Measurements from ENCODE around the gene ANKRD9. TPM values are rescaled to one million over a fixed set of nuclear protein-coding genes. Genes with fewer than 3 reads are reported as not detected.

ANKRD9 gene
- total and polyA plus RNA-seq, 2 of the 13 experiments (the other 11 are each of a cell fraction or from before 2014, with no cell fraction given) = 10.0 to 15.0 TPM

DNA sequence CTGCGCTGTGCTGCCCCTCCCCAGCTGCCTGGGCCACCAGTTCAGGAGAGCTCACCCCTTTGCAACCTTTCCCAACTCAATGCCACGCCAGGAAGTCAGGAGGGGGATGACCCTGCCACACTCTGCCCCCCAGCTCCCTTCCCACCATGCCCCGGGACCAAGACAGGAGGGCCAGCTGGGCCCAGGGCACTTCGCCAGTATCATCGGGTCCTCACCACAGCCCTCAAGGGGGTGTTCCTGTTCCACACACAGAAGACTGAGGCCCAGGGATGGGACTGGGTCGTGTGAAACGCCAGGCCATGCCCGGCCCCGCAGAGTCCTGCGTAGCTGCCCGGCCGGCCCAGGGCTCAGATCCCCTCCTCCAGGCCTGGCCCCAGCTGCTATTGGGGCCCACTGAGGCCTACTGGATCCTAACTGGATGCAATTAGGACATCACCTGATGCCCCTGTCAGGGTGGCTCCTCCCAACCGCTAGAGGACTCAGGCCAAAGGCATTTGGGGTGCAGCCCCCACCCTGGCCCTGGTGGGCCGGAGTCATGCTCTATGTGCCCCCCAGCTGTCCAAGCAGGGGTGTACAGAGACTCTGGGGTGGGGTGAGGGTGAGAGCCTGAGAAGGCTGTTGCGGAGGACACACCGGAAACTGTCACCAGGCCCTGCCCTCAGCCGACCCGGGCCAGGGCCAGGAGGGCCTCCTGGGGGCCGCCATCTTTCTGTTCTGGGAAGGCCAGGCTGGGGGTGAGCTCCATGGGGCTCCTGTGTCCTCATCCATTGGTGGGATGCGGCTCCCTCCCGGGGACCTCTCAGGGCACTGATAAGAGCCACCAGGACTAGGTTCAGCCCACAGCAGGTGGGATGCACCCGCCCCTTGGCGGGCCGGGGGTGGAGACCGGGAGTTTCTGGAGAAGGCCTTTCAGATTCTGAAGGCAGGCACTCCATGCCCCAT lies 29.3 kb upstream of the ANKRD9 start (continued):
- TF ChIP-seq ZBED4 (CRISPR knock-in tag; IDR thresholded peaks at IDR 0.05; ENCODE audit: borderline replicate concordance) (0 out of 2 replicates have a peak, but pooled peaks have one; percentile 38), GATA4 (IDR thresholded peaks at IDR 0.05; ENCODE audit: borderline replicate concordance, low read depth) (0 out of 2 replicates have a peak, but pooled peaks have one; percentile 15), ZMYM3 (CRISPR knock-in tag; IDR thresholded peaks at IDR 0.05) (peak; percentile 73; the same call in 1 of the 2 replicates), ZNF274 (CRISPR knock-in tag; IDR thresholded peaks at IDR 0.05) (no peak; the same call in none of the 2 replicates), PHF8 (CRISPR knock-in tag; IDR thresholded peaks at IDR 0.05) (peak; percentile 82), SNAI1 (CRISPR knock-in tag; IDR thresholded peaks at IDR 0.05; ENCODE audit: borderline replicate concordance) (no peak), THAP11 (CRISPR knock-in tag; IDR thresholded peaks at IDR 0.05) (peak; percentile 66), CERS6 (CRISPR knock-in tag; IDR thresholded peaks at IDR 0.05) (0 out of 2 replicates have a peak, but pooled peaks have one; percentile 15), RBM39 (IDR thresholded peaks at IDR 0.05; ENCODE audit: low read depth, low read length, poor library complexity, severe bottlenecking) (peak; percentile 59), SAP130 (CRISPR knock-in tag; IDR thresholded peaks at IDR 0.05; ENCODE audit: low read depth) (peak; percentile 79)
- TF ChIP-seq, protein P1, sequence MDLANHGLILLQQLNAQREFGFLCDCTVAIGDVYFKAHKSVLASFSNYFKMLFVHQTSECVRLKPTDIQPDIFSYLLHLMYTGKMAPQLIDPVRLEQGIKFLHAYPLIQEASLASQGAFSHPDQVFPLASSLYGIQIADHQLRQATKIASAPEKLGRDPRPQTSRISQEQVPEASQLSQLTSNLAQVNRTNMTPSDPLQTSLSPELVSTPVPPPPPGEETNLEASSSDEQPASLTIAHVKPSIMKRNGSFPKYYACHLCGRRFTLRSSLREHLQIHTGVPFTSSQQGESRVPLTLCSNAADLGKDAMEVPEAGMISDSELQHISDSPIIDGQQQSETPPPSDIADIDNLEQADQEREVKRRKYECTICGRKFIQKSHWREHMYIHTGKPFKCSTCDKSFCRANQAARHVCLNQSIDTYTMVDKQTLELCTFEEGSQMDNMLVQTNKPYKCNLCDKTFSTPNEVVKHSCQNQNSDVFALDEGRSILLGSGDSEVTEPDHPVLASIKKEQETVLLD (CRISPR knock-in tag; IDR thresholded peaks at IDR 0.05; ENCODE audit: low read depth) = no peak
- TF ChIP-seq, protein P2, sequence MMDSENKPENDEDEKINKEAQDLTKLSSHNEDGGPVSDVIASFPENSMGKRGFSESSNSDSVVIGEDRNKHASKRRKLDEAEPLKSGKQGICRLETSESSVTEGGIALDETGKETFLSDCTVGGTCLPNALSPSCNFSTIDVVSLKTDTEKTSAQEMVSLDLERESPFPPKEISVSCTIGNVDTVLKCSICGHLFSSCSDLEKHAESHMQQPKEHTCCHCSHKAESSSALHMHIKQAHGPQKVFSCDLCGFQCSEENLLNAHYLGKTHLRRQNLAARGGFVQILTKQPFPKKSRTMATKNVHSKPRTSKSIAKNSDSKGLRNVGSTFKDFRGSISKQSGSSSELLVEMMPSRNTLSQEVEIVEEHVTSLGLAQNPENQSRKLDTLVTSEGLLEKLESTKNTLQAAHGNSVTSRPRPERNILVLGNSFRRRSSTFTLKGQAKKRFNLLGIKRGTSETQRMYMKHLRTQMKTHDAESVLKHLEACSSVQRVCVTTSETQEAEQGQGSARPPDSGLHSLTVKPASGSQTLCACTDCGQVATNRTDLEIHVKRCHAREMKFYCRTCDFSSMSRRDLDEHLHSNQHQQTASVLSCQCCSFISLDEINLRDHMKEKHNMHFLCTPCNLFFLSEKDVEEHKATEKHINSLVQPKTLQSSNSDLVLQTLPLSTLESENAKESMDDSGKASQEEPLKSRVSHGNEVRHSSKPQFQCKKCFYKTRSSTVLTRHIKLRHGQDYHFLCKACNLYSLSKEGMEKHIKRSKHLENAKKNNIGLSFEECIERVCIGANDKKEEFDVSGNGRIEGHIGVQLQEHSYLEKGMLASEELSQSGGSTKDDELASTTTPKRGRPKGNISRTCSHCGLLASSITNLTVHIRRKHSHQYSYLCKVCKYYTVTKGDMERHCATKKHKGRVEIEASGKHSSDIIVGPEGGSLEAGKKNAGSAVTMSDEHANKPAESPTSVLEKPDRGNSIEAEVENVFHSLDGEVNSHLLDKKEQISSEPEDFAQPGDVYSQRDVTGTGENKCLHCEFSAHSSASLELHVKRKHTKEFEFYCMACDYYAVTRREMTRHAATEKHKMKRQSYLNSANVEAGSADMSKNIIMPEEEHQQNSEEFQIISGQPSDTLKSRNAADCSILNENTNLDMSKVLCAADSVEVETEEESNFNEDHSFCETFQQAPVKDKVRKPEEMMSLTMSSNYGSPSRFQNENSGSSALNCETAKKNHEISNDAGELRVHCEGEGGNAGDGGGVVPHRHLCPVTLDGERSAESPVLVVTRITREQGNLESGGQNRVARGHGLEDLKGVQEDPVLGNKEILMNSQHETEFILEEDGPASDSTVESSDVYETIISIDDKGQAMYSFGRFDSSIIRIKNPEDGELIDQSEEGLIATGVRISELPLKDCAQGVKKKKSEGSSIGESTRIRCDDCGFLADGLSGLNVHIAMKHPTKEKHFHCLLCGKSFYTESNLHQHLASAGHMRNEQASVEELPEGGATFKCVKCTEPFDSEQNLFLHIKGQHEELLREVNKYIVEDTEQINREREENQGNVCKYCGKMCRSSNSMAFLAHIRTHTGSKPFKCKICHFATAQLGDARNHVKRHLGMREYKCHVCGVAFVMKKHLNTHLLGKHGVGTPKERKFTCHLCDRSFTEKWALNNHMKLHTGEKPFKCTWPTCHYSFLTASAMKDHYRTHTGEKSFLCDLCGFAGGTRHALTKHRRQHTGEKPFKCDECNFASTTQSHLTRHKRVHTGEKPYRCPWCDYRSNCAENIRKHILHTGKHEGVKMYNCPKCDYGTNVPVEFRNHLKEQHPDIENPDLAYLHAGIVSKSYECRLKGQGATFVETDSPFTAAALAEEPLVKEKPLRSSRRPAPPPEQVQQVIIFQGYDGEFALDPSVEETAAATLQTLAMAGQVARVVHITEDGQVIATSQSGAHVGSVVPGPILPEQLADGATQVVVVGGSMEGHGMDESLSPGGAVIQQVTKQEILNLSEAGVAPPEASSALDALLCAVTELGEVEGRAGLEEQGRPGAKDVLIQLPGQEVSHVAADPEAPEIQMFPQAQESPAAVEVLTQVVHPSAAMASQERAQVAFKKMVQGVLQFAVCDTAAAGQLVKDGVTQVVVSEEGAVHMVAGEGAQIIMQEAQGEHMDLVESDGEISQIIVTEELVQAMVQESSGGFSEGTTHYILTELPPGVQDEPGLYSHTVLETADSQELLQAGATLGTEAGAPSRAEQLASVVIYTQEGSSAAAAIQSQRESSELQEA (CRISPR knock-in tag; IDR thresholded peaks at IDR 0.05; ENCODE audit: not compliant biosample characterization) = peak; percentile 47
